Measurements from ENCODE around the gene ZNF789. TPM values are rescaled to one million over a fixed set of nuclear protein-coding genes. Genes with fewer than 3 reads are reported as not detected.

The ZNF789 gene
- total and polyA plus RNA-seq, 9 of the 15 experiments (the other 6 are each of a cell fraction or from before 2014, with no cell fraction given): 6.1 to 57.0 (median 24.8) TPM

DNA sequence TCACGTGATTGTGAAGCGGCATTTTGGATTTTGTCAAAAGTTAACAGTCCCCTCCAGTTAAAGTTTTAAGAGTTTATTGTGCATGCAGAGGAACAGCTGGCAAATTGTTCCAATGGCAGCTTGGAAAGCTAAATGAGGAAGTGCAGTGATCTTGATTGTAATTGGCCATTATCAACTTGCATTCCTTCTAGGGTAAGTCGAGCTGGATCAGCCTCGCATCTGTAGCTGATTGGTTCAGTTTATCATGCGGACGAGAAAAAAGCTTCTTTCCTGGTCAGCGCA is 566 bp downstream of the ZNF789 start (continued):
- TF ChIP-seq NR4A1 (CRISPR knock-in tag; IDR thresholded peaks at IDR 0.05) (no peak), NR4A1 (tag; IDR thresholded peaks at IDR 0.05) (no peak), TBL1XR1 (IDR thresholded peaks at IDR 0.05; ENCODE audit: low read length in 2 of 2) (no peak), TEAD4 (IDR thresholded peaks at IDR 0.05; ENCODE audit: low read length) (0 out of 2 replicates have a peak, but pooled peaks have one; percentile 22), TEAD4 (CRISPR knock-in tag; IDR thresholded peaks at IDR 0.05; ENCODE audit: borderline replicate concordance) (no peak), FOXK2 (conservative IDR thresholded peaks at IDR 0.05 in 1 of 2, IDR thresholded peaks at IDR 0.05 in 1 of 2; ENCODE audit: low read depth in 2 of 2) (no peak; a peak in 1 of 4 replicates), ELF1 (tag; IDR thresholded peaks at IDR 0.05) (peak; percentile 92), ELF2 (CRISPR knock-in tag; IDR thresholded peaks at IDR 0.05) (peak; percentile 83), ZNF253 (CRISPR knock-in tag; conservative IDR thresholded peaks at IDR 0.05) (no peak), NR2C1 (IDR thresholded peaks at IDR 0.05) (no peak), NR2C1 (tag; IDR thresholded peaks at IDR 0.05) (no peak), CBFB (CRISPR knock-in tag; IDR thresholded peaks at IDR 0.05) (no peak), ATF7 (IDR thresholded peaks at IDR 0.05) (no peak), FOS (IDR thresholded peaks at IDR 0.05; ENCODE audit: extremely low read depth, insufficient read length) (peak; percentile 20), ZNF23 (CRISPR knock-in tag; IDR thresholded peaks at IDR 0.05) (no peak), NFIX (CRISPR knock-in tag; IDR thresholded peaks at IDR 0.05; ENCODE audit: low read depth) (no peak), SIN3A (IDR thresholded peaks at IDR 0.05; ENCODE audit: borderline replicate concordance in 2 of 2, control insufficient read depth in 1 of 2, low read depth in 2 of 2, low read length in 2 of 2) (peak; percentile 59 to 91; a peak in 2 of 4 replicates), SNIP1 (IDR thresholded peaks at IDR 0.05; ENCODE audit: low read depth) (no peak), POLR2AphosphoS2 (IDR thresholded peaks at IDR 0.05; ENCODE audit: low read length) (no peak), ZNF121 (CRISPR knock-in tag; conservative IDR thresholded peaks at IDR 0.05) (no peak), TEAD1 (CRISPR knock-in tag; IDR thresholded peaks at IDR 0.05) (peak in 1 of 2 experiments; percentile 82; a peak in 2 of 4 replicates), BDP1 (IDR thresholded peaks at IDR 0.05; ENCODE audit: insufficient read depth, insufficient read length) (no peak)
- TF ChIP-seq, protein P1, sequence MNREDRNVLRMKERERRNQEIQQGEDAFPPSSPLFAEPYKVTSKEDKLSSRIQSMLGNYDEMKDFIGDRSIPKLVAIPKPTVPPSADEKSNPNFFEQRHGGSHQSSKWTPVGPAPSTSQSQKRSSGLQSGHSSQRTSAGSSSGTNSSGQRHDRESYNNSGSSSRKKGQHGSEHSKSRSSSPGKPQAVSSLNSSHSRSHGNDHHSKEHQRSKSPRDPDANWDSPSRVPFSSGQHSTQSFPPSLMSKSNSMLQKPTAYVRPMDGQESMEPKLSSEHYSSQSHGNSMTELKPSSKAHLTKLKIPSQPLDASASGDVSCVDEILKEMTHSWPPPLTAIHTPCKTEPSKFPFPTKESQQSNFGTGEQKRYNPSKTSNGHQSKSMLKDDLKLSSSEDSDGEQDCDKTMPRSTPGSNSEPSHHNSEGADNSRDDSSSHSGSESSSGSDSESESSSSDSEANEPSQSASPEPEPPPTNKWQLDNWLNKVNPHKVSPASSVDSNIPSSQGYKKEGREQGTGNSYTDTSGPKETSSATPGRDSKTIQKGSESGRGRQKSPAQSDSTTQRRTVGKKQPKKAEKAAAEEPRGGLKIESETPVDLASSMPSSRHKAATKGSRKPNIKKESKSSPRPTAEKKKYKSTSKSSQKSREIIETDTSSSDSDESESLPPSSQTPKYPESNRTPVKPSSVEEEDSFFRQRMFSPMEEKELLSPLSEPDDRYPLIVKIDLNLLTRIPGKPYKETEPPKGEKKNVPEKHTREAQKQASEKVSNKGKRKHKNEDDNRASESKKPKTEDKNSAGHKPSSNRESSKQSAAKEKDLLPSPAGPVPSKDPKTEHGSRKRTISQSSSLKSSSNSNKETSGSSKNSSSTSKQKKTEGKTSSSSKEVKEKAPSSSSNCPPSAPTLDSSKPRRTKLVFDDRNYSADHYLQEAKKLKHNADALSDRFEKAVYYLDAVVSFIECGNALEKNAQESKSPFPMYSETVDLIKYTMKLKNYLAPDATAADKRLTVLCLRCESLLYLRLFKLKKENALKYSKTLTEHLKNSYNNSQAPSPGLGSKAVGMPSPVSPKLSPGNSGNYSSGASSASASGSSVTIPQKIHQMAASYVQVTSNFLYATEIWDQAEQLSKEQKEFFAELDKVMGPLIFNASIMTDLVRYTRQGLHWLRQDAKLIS (CRISPR knock-in tag; IDR thresholded peaks at IDR 0.05): peak; percentile 26; the same call in 1 of the 2 replicates
- TF ChIP-seq, protein P2, sequence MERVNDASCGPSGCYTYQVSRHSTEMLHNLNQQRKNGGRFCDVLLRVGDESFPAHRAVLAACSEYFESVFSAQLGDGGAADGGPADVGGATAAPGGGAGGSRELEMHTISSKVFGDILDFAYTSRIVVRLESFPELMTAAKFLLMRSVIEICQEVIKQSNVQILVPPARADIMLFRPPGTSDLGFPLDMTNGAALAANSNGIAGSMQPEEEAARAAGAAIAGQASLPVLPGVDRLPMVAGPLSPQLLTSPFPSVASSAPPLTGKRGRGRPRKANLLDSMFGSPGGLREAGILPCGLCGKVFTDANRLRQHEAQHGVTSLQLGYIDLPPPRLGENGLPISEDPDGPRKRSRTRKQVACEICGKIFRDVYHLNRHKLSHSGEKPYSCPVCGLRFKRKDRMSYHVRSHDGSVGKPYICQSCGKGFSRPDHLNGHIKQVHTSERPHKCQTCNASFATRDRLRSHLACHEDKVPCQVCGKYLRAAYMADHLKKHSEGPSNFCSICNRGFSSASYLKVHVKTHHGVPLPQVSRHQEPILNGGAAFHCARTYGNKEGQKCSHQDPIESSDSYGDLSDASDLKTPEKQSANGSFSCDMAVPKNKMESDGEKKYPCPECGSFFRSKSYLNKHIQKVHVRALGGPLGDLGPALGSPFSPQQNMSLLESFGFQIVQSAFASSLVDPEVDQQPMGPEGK (CRISPR knock-in tag; IDR thresholded peaks at IDR 0.05; ENCODE audit: borderline replicate concordance): no peak

All from K562 (cell line).